Activated CD8-positive, alpha-beta memory T cell treated with anti-CD3 and anti-CD28 coated beads, Interleukin-2, amount 10 ng/mL, durations not matched to agents 7 days and 5 days (primary cell): ENCODE data around the gene SLC7A10. TPM values are rescaled to one million over a fixed set of nuclear protein-coding genes. Genes with fewer than 3 reads are reported as not detected.

ENCODE experiments used
- ATAC-seq: fragments of 150-1000 bp; cut with Tn5 transposase; one replicate; pipeline ENCODE4 v1.10.0; 2021; ENCODE audit warnings: moderate library complexity
- CTCF ChIA-PET: fragments of 350-600 bp; sonication (Branson Sonifier 250); formaldehyde crosslinking; loops from one replicate; lab custom pipeline; 2021; ENCODE audit warnings: antibody characterized with exemption; lab: Charles Lee
- DNase-seq: peaks from one replicate; pipeline ENCODE4 v3.0.0-alpha.2; 2020
- H3K27ac Mint-ChIP-seq: one replicate; pipeline ENCODE4 v1.8.0; 2021; ENCODE audit warnings: mild to moderate bottlenecking, mixed read lengths
- H3K27me3 Mint-ChIP-seq: one replicate; pipeline ENCODE4 v1.8.0; 2021; ENCODE audit warnings: mixed read lengths
- H3K36me3 Mint-ChIP-seq: one replicate; pipeline ENCODE4 v1.8.0; 2021; ENCODE audit warnings: mild to moderate bottlenecking, mixed read lengths
- H3K4me1 Mint-ChIP-seq: one replicate; pipeline ENCODE4 v1.8.0; 2021; ENCODE audit warnings: mixed read lengths
- H3K4me3 Mint-ChIP-seq: one replicate; pipeline ENCODE4 v1.8.0; 2021; ENCODE audit warnings: mild to moderate bottlenecking, moderate library complexity, mixed read lengths
- H3K9me3 Mint-ChIP-seq: one replicate; pipeline ENCODE4 v1.8.0; 2022; ENCODE audit warnings: low read depth, mixed read lengths
- total RNA-seq, 2 experiments: library from RNA; stranded (reverse); gene quantifications; one replicate each; pipeline ENCODE4 v1.2.3, GENCODE V29; 2021

SLC7A10 gene
- total RNA-seq, 2 experiments from 2014 or later, result not detected

DNA sequence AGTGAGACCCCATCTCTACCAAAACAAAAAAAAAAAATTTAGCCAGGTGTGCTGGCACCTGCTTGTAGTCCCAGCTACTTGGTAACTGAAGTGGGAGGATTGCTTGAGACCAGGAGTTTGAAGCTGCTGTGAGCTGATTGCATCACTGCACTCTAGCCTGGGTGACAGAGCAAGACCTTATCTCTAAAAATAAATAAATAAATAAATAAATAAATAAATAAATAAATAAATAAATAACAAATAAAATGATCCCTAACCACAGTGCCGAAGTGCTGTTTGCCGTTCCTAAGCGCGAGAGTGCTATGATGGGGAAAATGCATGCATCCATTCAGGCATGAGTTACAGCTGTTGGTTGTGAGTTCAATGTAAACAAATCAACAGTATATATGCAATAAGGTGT lies 66.5 kb downstream of the SLC7A10 start:
- Mint-ChIP-seq H3K36me3 (peaks cover 5% of the 10 kb centered on the region), H3K27me3 (no peaks in the 10 kb centered on the region), H3K27ac (no peak overlapping the region), H3K4me1 (peaks cover 39% of the 10 kb centered on the region), H3K9me3 (peaks cover 2% of the 10 kb centered on the region), H3K4me3 (no peak overlapping the region)
- CTCF ChIA-PET, result interaction anchor here (1.9 to 9.6 kb wide), 4 partner anchors 15 to 34 kb away, joined by 8 to 112 read pairs (median 34); no protein-coding TSS in a partner anchor
- ATAC-seq (no peak), DNase-seq (no peak)

Other genes starting within 250 kb of the SLC7A10 start
- 1 to 10 TPM; 1.3 to 2.4 TPM for gene RHPN2, start 161.0 kb downstream of the SLC7A10 start, total RNA-seq
- gene GPATCH1, start 144.7 kb downstream of the SLC7A10 start, total RNA-seq, result 10 to 100 TPM; 13.7 to 15.4 TPM
- gene WDR88, start 93.7 kb downstream of the SLC7A10 start, total RNA-seq, result not detected
- under 1 TPM in 1 of 2 experiments, not detected in 1; 0.30 TPM for gene LRP3, start 31.5 kb downstream of the SLC7A10 start, total RNA-seq
- gene CEBPA, start 76.7 kb upstream of the SLC7A10 start, total RNA-seq, result under 1 TPM in 1 of 2 experiments, not detected in 1; 0.23 TPM
- 10 to 100 TPM; 22.2 to 27.1 TPM for gene CEBPG, start 147.9 kb upstream of the SLC7A10 start, total RNA-seq